Activated CD4-positive, alpha-beta T cell treated with anti-CD3 and anti-CD28 coated beads, Interleukin-2, amount 50 U/mL, for 24 hours (primary cell): ENCODE data around the gene PLCB1.
"Not testable (repeated sequence)": the region's sequence is repeated elsewhere in the genome, so short reads cannot be mapped to it uniquely, and the experiment has no call there.

Experiments used
- DNase-seq, 2 donors: peaks; one replicate each; pipeline ENCODE4 v3.0.0-alpha.2; 2020; ENCODE audit warnings: low read depth in 1 of 2, low spot score in 1 of 2

The PLCB1 gene

GRCh38 chr20:8640461-8640860, 508.4 kb downstream of the PLCB1 start:
- DNase-seq = no peak

GRCh38 chr20:8642247-8642646, 510.2 kb downstream of the PLCB1 start:
- DNase-seq = no peak

GRCh38 chr20:8644468-8644867, 512.4 kb downstream of the PLCB1 start:
- DNase-seq = not testable (repeated sequence)

- DNase-seq = no peak
Observed at GRCh38 chr20:8645326-8645725, 513.3 kb downstream of the PLCB1 start.

- no peak for DNase-seq
Observed at GRCh38 chr20:8646033-8646441, 514.0 kb downstream of the PLCB1 start.

GRCh38 chr20:8646716-8647115, 514.6 kb downstream of the PLCB1 start:
- no peak for DNase-seq

- no peak for DNase-seq
Observed at GRCh38 chr20:8647961-8648441, 515.9 kb downstream of the PLCB1 start.

- no peak for DNase-seq
Observed at GRCh38 chr20:8648466-8648865, 516.4 kb downstream of the PLCB1 start.

- DNase-seq = no peak
Observed at GRCh38 chr20:8652396-8652795, 520.3 kb downstream of the PLCB1 start.

- no peak for DNase-seq
Observed at GRCh38 chr20:8654486-8654885, 522.4 kb downstream of the PLCB1 start.

GRCh38 chr20:8656335-8656734, 524.3 kb downstream of the PLCB1 start:
- no peak for DNase-seq

GRCh38 chr20:8657664-8658063, 525.6 kb downstream of the PLCB1 start:
- no peak for DNase-seq

GRCh38 chr20:8658103-8658502, 526.0 kb downstream of the PLCB1 start:
- no peak for DNase-seq

- DNase-seq = no peak
Observed at GRCh38 chr20:8661229-8661952, 529.3 kb downstream of the PLCB1 start.

GRCh38 chr20:8662433-8662954, 530.4 kb downstream of the PLCB1 start:
- DNase-seq = no peak

- no peak for DNase-seq
Observed at GRCh38 chr20:8663424-8663823, 531.4 kb downstream of the PLCB1 start.

GRCh38 chr20:8664778-8665177, 532.7 kb downstream of the PLCB1 start:
- DNase-seq = no peak

GRCh38 chr20:8667306-8667705, 535.2 kb downstream of the PLCB1 start:
- no peak for DNase-seq

GRCh38 chr20:8670207-8670892, 538.3 kb downstream of the PLCB1 start:
- no peak for DNase-seq

GRCh38 chr20:8670893-8671215, 538.8 kb downstream of the PLCB1 start:
- no peak for DNase-seq

- no peak for DNase-seq
Observed at GRCh38 chr20:8671370-8671961, 539.4 kb downstream of the PLCB1 start.

- no peak for DNase-seq
Observed at GRCh38 chr20:8673116-8673515, 541.0 kb downstream of the PLCB1 start.
